OCI-LY1 (cell line): ENCODE results near the gene RGS19.

Experiments
- CTCF ChIP-seq: fragments of 200-600 bp; sonication (generic), shearing (Covaris generic); IDR thresholded peaks from 2 replicates; pipeline ENCODE4 v1.5.1; 2017; ENCODE audit warnings: mild to moderate bottlenecking, antibody characterized with exemption, low read length, moderate library complexity, mixed read lengths
- EZH2 ChIP-seq: fragments of 200-600 bp; sonication (generic), shearing (Covaris generic); IDR thresholded peaks from 2 replicates; pipeline ENCODE4 v1.8.0; 2017; ENCODE audit warnings: borderline replicate concordance, mixed run types, mild to moderate bottlenecking, antibody characterized with exemption, low read length, moderate library complexity, mixed read lengths

GRCh38 chr20:64050261-64051032 is 28.9 kb downstream of the RGS19 start:
- TF ChIP-seq EZH2 (no peak), CTCF (no peak)
